Activated CD4-positive, alpha-beta T cell treated with anti-CD3 and anti-CD28 coated beads, Interleukin-2, amount 50 U/mL, for 24 hours (primary cell): Measurements from ENCODE around the gene HMCN1.

Source experiments
- DNase-seq, 2 donors: peaks; one replicate each; pipeline ENCODE4 v3.0.0-alpha.2; 2020; ENCODE audit warnings: low read depth in 1 of 2, low spot score in 1 of 2

Gene HMCN1

GRCh38 chr1:186073697-186074096, 339.5 kb downstream of the HMCN1 start:
- no peak for DNase-seq

- DNase-seq, result no peak
Measured at GRCh38 chr1:186076006-186076405, 341.8 kb downstream of the HMCN1 start.

DNA sequence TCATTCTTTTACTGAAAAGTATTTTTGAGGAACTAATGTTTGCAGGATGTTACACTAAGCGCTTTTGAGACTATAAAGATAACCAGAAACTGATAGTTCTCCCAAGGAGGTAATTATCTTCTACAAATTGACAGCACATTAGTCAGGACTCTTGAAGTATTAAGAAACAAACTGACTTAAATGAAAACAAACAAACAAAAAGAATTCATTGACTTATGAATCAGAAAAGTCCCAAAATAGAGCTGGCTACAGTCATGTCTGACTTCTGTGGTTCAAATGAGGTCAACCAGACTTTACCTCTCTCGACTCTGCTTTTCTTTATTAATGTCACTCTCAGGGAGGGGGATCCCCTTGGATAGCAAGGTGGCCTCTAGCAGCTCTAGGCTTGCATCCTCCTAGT, 344.1 kb downstream of the HMCN1 start:
- no peak for DNase-seq

DNA sequence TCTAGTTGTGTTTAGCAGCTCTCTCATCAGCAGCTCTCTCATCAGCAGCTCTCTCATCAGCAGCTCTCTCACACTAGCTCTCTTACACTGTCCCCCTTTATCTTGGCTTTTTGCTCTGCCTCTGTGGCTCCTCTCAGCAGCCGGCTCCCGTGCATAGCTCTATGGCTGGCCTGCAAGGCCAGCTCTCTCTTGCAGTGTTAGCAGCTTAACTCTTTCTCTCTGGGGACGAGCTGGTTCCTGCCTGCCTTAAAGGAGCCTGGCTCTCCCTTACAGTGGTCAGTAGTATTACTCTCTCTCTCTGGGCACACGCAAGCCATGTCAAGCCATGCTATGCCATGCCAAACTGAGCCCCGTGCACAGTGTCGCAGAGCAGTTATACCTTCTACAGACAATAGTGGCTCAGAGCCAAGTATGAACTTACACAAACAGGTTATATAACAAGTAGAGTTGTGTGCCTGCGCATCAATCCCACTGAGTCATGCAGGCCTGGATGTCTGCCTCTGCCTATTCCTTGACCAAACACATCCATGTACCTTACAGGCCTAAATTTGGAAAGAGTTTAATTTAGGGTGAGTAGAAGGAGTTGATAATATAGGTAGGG, 345.0 kb downstream of the HMCN1 start:
- DNase-seq, result no peak

DNA sequence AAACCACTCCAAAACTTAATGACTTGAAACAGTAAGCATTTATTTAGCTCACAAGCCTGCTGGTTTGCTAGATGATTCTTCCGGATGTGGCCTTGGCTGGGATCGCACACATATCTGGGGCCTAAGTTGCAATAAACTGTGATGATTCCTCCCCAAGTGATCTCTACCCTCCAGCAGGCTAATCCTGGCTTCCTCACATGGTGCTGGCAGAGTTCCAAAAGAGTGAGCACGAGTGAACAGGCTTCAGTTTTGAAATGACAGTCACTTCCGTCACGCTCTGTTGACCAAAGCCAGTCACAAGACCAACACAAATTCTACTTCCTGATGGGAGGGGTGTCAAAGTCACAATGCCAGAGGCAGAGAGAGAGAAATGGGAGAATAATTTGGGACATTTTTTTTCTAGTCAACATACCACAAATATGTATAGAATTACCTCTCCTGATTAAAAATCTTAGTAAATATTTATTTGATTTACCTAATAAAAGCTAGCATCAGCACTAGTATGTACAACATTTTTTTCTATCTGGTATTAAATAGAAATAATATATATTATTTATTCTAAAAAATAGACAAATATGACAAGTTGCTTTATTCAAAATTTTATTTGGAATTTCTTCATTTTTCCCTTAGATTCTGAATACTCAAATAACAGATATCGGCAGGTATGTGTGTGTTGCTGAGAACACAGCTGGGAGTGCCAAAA, 348.2 kb downstream of the HMCN1 start:
- DNase-seq, result no peak

GRCh38 chr1:186086583-186086982, 352.4 kb downstream of the HMCN1 start:
- no peak for DNase-seq

- DNase-seq, result no peak
Measured at GRCh38 chr1:186089940-186090339, 355.7 kb downstream of the HMCN1 start.

DNA sequence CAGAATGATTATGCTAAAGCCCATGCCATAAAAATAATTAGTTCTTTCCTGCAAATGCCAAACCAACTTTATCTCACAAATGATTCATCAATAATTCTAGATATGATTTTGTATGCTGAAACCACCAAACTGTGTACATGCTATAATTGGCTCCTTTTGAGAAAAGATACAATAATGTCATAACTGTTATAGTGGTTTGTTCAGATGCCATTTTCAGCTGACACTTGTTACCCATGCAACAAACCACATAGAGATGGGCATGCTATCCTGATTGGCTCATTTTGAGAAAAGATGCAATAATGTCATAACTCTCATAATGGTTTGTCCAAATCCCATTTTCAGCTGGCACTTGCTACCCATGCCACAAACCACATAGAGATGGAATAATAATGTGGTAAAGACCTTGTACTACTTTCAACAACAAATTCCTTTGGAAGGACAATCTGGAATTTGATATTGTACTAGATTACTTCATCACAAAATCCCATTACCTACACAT, 357.1 kb downstream of the HMCN1 start:
- no peak for DNase-seq

DNA sequence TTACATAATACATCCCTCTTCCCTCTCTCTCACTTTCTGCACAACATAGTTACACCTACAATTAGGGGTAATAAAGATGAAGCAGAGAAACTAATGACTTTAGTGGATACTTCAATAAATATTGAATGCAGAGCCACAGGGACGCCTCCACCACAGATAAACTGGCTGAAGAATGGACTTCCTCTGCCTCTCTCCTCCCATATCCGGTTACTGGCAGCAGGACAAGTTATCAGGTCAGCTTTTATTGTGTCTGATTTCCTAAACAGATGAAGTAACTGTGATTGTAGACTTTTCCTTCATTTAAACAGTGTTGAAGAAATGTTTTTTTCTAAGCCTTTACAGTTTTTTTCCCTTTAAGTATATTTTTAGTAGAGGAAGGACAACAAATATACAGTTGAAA, 359.2 kb downstream of the HMCN1 start:
- DNase-seq, result no peak

DNA sequence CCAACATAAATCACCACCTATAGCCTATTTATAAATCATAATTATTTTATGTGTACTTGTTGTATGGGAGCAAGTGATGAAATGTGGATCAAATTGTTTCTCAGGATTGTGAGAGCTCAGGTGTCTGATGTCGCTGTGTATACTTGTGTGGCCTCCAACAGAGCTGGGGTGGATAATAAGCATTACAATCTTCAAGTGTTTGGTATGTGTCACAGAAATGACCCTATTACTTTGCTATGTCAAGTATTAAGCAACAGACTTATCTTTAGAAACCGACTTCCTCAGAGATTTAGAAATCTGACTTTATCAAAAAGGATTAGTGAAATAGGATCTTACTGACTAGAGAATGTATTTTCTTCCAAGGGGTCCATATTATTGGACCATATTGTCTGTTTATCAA, 360.0 kb downstream of the HMCN1 start:
- DNase-seq, result no peak

- no peak for DNase-seq
Measured at GRCh38 chr1:186099336-186100104, 365.3 kb downstream of the HMCN1 start.

DNA sequence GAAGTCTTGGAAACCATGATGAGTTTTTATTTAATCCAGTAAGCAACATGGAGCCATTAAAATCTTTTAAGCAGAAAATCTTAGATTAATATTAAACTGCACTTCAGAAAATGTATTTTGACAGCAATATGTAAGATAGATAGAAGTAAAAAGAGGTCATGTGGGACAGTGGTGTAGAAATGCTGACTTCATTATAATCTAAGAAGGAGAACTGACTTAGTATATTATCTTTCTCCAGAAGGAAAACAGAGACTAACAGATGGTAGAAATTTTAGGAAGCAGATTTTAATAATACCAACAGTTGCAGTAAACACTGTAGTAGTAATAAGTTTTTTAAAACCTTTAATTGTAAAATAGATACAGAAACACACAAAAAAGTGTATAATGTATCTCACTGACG, 367.9 kb downstream of the HMCN1 start:
- no peak for DNase-seq

DNA sequence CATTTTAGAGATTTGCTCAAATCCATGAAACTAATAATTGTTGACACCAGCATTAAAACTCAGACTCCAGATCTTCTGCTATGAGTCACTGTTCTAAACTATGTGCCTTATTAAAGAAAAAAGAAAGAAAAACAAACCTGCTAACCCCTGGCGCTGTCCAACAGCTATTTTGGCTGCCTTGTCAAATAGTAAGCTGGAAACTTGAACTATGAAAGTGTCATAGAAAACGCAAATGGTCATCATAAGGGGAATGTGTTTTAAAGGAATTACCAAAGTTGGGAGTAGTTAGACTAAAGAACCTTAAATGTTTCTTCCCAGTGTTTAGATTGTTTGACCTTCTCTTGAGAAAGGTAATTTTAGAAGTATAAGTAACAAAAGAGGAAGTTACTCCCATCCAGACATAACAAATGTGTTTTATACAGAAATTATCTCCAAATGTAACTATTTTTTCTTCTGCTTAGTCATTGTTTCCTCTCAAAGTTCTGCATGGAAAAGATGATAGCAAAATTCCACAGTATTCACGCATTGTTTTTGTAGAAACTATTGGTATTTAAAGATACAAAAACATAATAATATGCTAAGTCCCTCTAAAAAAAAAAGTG, 368.5 kb downstream of the HMCN1 start:
- DNase-seq, result no peak

- DNase-seq, result no peak
Measured at GRCh38 chr1:186104459-186104858, 370.3 kb downstream of the HMCN1 start.

DNA sequence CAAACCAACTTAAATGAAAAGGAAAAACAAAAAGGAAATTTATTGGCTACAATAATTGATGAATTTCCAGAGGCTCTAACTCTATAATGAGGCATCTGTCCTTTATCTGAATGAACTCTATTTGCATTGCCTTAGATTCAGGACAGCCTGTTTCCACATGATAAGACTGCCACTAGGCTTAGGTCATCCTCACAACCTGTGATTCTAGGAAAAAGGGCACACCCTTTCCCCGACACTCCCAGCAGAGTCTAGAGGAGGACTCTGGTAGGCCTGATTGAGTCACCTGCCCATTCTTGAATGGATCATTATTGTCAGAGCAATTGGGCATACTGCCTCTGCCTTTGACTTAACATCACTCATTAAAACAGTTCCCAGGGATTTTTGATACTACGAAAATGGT, 378.1 kb downstream of the HMCN1 start:
- DNase-seq, result no peak

GRCh38 chr1:186113461-186113860, 379.3 kb downstream of the HMCN1 start:
- no peak for DNase-seq

GRCh38 chr1:186118724-186119123, 384.5 kb downstream of the HMCN1 start:
- no peak for DNase-seq

DNA sequence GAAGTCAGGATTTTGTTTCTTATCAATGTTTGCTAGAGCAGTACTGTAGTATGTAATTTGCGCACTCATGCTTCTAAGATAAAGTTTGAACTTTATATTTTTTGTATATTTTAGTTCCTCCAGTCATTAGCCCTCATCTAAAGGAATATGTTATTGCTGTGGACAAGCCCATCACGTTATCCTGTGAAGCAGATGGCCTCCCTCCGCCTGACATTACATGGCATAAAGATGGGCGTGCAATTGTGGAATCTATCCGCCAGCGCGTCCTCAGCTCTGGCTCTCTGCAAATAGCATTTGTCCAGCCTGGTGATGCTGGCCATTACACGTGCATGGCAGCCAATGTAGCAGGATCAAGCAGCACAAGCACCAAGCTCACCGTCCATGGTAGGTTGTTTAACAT, 388.6 kb downstream of the HMCN1 start:
- DNase-seq, result no peak

DNA sequence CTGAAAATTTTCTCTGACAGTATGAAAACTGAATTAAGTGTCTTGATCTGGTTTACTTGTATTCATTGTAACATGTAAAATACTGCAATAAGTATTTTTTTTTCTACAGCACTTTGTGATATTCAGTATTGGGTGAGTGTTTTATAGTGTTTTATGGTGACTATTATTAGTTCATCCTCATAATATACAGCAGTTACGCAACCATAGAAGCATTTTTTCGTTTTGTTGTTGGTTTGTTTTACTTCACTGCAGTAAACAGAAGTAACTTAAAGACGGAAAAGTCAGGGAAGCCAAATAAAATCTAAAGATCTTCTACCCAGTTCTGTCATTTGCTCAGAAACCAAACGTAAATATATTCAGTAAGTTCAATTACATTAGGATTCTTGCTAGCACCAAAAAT, 390.8 kb downstream of the HMCN1 start:
- no peak for DNase-seq

- no peak for DNase-seq
Measured at GRCh38 chr1:186125511-186125910, 391.3 kb downstream of the HMCN1 start.

DNA sequence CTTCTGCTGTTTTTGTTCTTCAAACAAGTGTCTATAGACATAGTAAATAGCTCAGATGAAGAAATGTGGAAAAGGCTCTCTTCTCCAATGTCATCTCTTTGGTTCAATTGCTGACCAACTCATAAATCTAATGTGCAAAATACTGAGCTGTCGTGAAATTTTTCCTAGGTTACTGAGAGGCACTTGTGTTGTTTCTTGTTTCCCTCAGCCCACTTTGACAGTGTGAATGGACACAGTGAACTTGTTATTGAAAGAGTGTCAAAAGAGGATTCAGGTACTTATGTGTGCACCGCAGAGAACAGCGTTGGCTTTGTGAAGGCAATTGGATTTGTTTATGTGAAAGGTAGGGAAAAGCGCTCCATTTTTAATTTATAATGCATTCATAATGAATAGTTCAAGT, 395.6 kb downstream of the HMCN1 start:
- no peak for DNase-seq

DNA sequence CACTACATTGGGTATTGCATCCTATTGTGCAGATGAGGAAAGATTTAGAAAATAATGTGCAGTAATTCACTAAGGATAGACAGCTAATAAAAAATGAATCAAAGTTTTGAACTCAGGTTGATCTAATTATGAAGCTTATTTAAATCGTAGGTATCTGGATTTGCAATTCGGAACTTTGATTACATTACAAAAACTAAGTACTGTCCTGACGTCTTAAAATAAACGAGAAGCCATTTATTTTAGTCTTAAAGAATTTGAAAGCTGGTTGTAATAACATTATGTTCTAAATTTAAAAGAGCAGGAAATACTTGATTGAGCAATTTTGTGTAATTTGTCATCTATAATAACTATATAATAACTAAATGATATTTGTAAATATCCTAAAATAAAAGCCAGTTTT, 404.9 kb downstream of the HMCN1 start:
- DNase-seq, result no peak
